ENCODE measurements around the gene PAPPA2. TPM values are rescaled to one million over a fixed set of nuclear protein-coding genes. Genes with fewer than 3 reads are reported as not detected.

Gene PAPPA2
- total and polyA plus RNA-seq, 2 donors (not counting 1 experiment from before 2014, with no cell fraction given): not detected

DNA sequence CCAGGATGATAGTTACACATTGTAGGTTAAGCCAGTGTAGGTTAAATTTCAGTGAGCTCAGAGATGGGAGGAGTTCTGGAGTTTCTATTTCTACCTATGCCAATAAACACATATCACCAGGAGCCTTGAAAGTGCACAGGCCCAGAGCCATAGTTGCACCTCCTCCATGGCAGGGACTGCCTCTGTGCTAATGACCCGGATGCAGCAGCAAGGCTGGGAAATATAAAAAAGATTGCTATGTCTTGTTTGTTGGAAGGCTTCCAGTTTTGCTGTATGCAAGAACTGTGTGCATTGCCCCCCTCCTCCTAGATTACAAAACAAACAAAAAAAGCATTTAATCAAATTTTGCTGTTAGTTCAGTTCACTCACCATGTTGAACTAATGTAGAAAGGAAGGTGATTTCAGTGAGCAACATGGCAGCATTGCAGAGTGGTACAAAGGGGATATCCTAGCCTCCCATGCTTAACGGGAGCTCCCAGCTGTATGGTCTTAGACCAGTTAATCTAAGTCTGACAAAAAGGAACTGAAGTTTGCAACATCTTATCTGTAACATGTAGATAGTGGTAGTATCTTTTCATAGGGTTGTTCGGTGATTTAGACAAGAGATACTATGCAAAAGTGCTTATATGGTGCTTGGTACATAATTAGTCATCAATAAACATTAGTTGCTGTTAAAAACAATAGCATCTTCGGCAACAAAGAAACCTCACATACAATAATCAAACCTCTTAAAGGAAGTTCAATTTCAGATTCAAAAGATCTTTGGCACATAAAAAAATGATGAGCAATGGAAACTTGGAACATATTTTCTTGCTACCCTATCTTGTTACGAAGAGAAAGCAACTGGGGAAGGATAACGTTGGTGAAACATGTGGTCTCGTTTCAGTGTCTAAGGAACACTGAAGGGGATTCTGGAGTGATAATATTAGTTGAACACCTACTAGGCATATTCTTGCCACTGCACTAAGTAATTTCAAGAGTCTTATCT, 392.1 kb downstream of the PAPPA2 start:
- H3K4me3 Mint-ChIP-seq: no peak overlapping the region
- H3K27me3 Mint-ChIP-seq: peaks cover 14% of the 10 kb centered on the region
- Histone ChIP-seq H4K20me1 (ENCODE audit: control insufficient read depth, insufficient read depth, low read length, poor library complexity, severe bottlenecking) (no peaks in the 10 kb centered on the region), H3K27ac (ENCODE audit: low read length in 2 of 2) (no peak overlapping the region), H2AFZ (ENCODE audit: insufficient read depth, low read depth, low read length, poor library complexity, severe bottlenecking) (no peak overlapping the region), H3K36me3 (replicated peaks in 1 of 2; ENCODE audit: control extremely low read depth in 1 of 2, control insufficient read depth in 1 of 2, extremely low read depth in 1 of 2, insufficient read depth in 2 of 2, low read length in 1 of 2) (no peaks in the 10 kb centered on the region), H3K4me2 (replicated peaks; ENCODE audit: low read depth, low read length, poor library complexity, severe bottlenecking) (no peak overlapping the region), H3K27me3 (replicated peaks in 1 of 4; ENCODE audit: control extremely low read depth in 1 of 4, control insufficient read depth in 3 of 4, insufficient read depth in 4 of 4, low read length in 3 of 4) (no peaks in the 10 kb centered on the region), H3K79me2 (ENCODE audit: control insufficient read depth, insufficient read depth, low read length) (no peaks in the 10 kb centered on the region), H3K4me1 (ENCODE audit: control insufficient read depth in 2 of 2, insufficient read depth in 2 of 2, low read length in 2 of 2) (no peaks in the 10 kb centered on the region), H3K4me3 (ENCODE audit: control extremely low read depth in 1 of 5, extremely low read depth in 1 of 5, insufficient read depth in 1 of 5, low read depth in 2 of 5, low read length in 4 of 5) (no peak overlapping the region), H3K9ac (ENCODE audit: low read length) (no peak overlapping the region), H3K9me3 (ENCODE audit: control extremely low read depth in 1 of 3, control insufficient read depth in 2 of 3, insufficient read depth in 1 of 3, low read length in 2 of 3) (no peaks in the 10 kb centered on the region)
- intact Hi-C loops (cut with micrococcal nuclease): no loop called here
- WGBS (ENCODE audit: insufficient coverage): 95% methylated on average over 4 of the region's 7 CpGs
- H3K9me3 Mint-ChIP-seq (ENCODE audit: insufficient read depth): no peaks in the 10 kb centered on the region
- ChIA-PET POLR2A (no interaction called here), CTCF (no interaction called here)
- no peaks in the 10 kb centered on the region for H3K4me1 Mint-ChIP-seq
- no peak for ATAC-seq (ENCODE audit: low read depth)
- no peak for DNase-seq
- TF ChIP-seq, protein P1, sequence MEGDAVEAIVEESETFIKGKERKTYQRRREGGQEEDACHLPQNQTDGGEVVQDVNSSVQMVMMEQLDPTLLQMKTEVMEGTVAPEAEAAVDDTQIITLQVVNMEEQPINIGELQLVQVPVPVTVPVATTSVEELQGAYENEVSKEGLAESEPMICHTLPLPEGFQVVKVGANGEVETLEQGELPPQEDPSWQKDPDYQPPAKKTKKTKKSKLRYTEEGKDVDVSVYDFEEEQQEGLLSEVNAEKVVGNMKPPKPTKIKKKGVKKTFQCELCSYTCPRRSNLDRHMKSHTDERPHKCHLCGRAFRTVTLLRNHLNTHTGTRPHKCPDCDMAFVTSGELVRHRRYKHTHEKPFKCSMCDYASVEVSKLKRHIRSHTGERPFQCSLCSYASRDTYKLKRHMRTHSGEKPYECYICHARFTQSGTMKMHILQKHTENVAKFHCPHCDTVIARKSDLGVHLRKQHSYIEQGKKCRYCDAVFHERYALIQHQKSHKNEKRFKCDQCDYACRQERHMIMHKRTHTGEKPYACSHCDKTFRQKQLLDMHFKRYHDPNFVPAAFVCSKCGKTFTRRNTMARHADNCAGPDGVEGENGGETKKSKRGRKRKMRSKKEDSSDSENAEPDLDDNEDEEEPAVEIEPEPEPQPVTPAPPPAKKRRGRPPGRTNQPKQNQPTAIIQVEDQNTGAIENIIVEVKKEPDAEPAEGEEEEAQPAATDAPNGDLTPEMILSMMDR (IDR thresholded peaks at IDR 0.05): no peak
- TF ChIP-seq EZH2 (IDR thresholded peaks at IDR 0.05; ENCODE audit: borderline replicate concordance, insufficient read depth, low read depth, low read length, poor library complexity, severe bottlenecking): no peak
- H3K27ac Mint-ChIP-seq: no peak overlapping the region

DNA sequence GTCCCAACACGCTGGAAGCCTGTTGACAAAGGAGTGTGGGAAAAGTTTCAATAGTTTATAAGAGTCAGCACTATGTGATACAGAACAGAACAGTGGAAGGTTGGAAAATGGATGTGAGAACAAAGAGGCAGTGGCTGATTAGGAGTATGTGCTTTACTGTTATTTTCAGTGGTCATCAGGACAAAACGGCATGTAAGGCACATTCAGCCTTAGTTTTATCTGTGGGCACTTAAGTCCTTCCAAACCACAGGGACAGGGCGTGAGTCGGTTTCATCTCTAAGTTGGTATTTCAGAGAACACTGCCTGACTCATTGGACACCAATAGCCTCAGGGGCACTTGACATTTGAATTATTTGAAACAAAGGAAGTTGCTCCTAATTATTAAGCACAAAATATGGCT, 394.7 kb downstream of the PAPPA2 start:
- Histone ChIP-seq H3K36me3 (replicated peaks in 1 of 2; ENCODE audit: control extremely low read depth in 1 of 2, control insufficient read depth in 1 of 2, extremely low read depth in 1 of 2, insufficient read depth in 2 of 2, low read length in 1 of 2) (no peaks in the 10 kb centered on the region), H3K79me2 (ENCODE audit: control insufficient read depth, insufficient read depth, low read length) (no peaks in the 10 kb centered on the region), H3K4me1 (ENCODE audit: control insufficient read depth in 2 of 2, insufficient read depth in 2 of 2, low read length in 2 of 2) (no peaks in the 10 kb centered on the region), H3K27me3 (replicated peaks in 1 of 4; ENCODE audit: control extremely low read depth in 1 of 4, control insufficient read depth in 3 of 4, insufficient read depth in 4 of 4, low read length in 3 of 4) (no peaks in the 10 kb centered on the region), H2AFZ (ENCODE audit: insufficient read depth, low read depth, low read length, poor library complexity, severe bottlenecking) (no peak overlapping the region), H3K27ac (ENCODE audit: low read length in 2 of 2) (no peak overlapping the region), H3K4me2 (replicated peaks; ENCODE audit: low read depth, low read length, poor library complexity, severe bottlenecking) (no peak overlapping the region), H3K9me3 (ENCODE audit: control extremely low read depth in 1 of 3, control insufficient read depth in 2 of 3, insufficient read depth in 1 of 3, low read length in 2 of 3) (no peaks in the 10 kb centered on the region), H3K4me3 (ENCODE audit: control extremely low read depth in 1 of 5, extremely low read depth in 1 of 5, insufficient read depth in 1 of 5, low read depth in 2 of 5, low read length in 4 of 5) (no peak overlapping the region), H4K20me1 (ENCODE audit: control insufficient read depth, insufficient read depth, low read length, poor library complexity, severe bottlenecking) (no peaks in the 10 kb centered on the region), H3K9ac (ENCODE audit: low read length) (no peak overlapping the region)
- no peak overlapping the region for H3K4me3 Mint-ChIP-seq
- H3K27me3 Mint-ChIP-seq: peaks cover 11% of the 10 kb centered on the region
- ChIA-PET POLR2A (no interaction called here), CTCF (no interaction called here)
- no peak for ATAC-seq (ENCODE audit: low read depth)
- H3K9me3 Mint-ChIP-seq (ENCODE audit: insufficient read depth): no peaks in the 10 kb centered on the region
- WGBS (ENCODE audit: insufficient coverage): no CpG with 5 or more reads among the region's 4 CpGs
- TF ChIP-seq, protein P1 (IDR thresholded peaks at IDR 0.05): no peak
- no peak for TF ChIP-seq EZH2 (IDR thresholded peaks at IDR 0.05; ENCODE audit: borderline replicate concordance, insufficient read depth, low read depth, low read length, poor library complexity, severe bottlenecking)
- DNase-seq: no peak
- H3K4me1 Mint-ChIP-seq: no peaks in the 10 kb centered on the region
- H3K27ac Mint-ChIP-seq: no peak overlapping the region
- intact Hi-C loops (cut with micrococcal nuclease): no loop called here

Data from B cell (primary cell).